ENCODE data around the gene BTC. TPM values are rescaled to one million over a fixed set of nuclear protein-coding genes. Genes with fewer than 3 reads are reported as not detected.

BTC gene
- total RNA-seq, 1 donor from 2014 or later, result 1.4 TPM

DNA sequence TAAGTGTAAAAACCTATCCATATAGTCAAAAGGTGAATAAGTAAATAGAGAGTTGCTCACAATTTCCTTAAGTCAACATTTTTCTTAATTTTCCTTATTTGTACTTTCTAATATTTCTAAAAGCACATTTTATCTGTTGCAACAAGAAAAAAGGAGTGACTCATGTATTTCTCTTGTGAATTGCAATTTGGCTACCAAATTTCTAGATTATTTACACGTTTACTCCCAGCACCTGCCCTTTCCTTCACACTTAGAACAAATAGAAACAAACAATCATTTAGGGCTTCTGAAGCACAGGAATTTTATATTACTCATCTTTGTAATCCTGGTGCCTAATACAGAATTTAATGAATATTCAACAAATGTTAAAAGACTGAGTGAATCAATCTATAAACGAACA, 22.2 kb downstream of the BTC start:
- Mint-ChIP-seq H3K9me3 (no peaks in the 10 kb centered on the region), H3K36me3 (no peaks in the 10 kb centered on the region), H3K4me3 (no peak overlapping the region), H3K27me3 (no peaks in the 10 kb centered on the region), H3K27ac (no peak overlapping the region), H3K4me1 (ENCODE audit: unreplicated experiment) (peaks cover 4% of the 10 kb centered on the region)
- DNase-seq (ENCODE audit: extremely low spot score, unreplicated experiment), result no peak
- no peak for TF ChIP-seq CTCF (conservative IDR thresholded peaks at IDR 0.05)

DNA sequence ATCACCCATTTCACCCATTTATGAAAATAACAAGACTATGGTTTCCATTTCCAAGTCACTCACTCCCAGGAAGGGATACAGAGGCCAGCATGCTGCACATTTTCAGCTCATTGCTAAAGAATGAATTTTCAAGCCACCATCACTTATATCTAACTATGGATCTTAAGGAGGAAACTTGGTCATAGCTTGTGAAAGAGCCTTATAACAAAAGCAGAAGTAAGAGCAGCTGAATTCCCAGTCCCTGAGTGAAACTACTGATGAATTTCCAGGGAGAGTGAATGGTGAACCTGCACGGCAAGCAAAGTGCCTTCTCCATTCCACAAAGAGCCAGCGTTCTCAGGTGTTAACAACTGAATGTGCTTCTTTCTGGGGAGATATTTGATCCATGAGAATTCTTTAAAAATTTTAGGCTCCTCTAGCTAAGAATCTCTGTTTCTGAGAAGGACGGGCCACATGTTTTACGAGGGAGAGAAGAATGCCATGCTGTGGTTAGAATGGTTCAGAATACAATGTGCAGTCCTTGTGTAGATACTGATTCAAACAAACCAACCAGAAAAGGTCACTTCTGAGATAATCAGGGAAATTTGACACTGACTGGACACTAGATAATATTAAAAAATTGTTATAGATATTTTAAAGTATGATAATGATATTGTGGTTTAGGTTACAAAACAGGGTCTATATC, 24.0 kb downstream of the BTC start:
- DNase-seq (ENCODE audit: extremely low spot score, unreplicated experiment), result no peak
- no peak for TF ChIP-seq CTCF (conservative IDR thresholded peaks at IDR 0.05)
- H3K27me3 Mint-ChIP-seq, result no peaks in the 10 kb centered on the region
- no peak overlapping the region for H3K4me3 Mint-ChIP-seq
- no peaks in the 10 kb centered on the region for H3K9me3 Mint-ChIP-seq
- H3K4me1 Mint-ChIP-seq (ENCODE audit: unreplicated experiment), result peaks cover 4% of the 10 kb centered on the region
- H3K27ac Mint-ChIP-seq, result no peak overlapping the region
- H3K36me3 Mint-ChIP-seq, result no peaks in the 10 kb centered on the region

DNA sequence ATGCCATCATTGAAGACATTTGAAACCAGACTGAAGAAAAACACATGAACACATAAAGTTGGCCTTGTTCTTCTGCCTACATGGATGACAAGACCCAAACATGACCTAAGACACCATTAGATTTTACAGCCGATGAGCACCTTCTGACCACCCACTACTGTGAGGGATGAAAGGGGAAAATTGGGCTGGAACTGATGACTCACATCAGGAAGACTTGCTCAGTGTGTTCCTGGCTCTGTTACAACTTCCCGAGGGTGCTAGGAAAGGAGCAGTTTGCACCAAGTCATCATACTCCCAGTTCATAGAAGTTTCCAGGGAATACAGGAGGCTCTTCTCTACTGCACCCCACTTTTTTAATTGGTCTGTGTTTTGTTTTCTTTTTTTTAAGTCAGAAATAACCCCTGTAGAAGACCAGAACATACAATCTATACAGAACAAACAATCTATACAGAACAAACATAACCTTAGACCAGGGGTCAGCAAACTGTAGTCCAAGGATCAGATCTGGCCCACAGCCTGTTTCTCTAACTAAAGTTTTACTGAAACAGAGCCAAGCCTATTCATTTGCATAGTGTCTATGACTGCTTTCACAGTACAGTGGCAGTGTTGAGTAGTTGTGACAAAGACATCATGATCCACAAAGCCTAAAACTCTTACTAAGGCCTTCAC, 25.3 kb downstream of the BTC start:
- H3K4me1 Mint-ChIP-seq (ENCODE audit: unreplicated experiment), result peaks cover 4% of the 10 kb centered on the region
- no peaks in the 10 kb centered on the region for H3K9me3 Mint-ChIP-seq
- no peak for TF ChIP-seq CTCF (conservative IDR thresholded peaks at IDR 0.05)
- H3K4me3 Mint-ChIP-seq, result no peak overlapping the region
- H3K36me3 Mint-ChIP-seq, result no peaks in the 10 kb centered on the region
- no peak for DNase-seq (ENCODE audit: extremely low spot score, unreplicated experiment)
- H3K27ac Mint-ChIP-seq, result no peak overlapping the region
- no peaks in the 10 kb centered on the region for H3K27me3 Mint-ChIP-seq

- no peak for DNase-seq (ENCODE audit: extremely low spot score, unreplicated experiment)
- H3K4me3 Mint-ChIP-seq, result no peak overlapping the region
- no peaks in the 10 kb centered on the region for H3K27me3 Mint-ChIP-seq
- no peaks in the 10 kb centered on the region for H3K9me3 Mint-ChIP-seq
- peaks cover 4% of the 10 kb centered on the region for H3K4me1 Mint-ChIP-seq (ENCODE audit: unreplicated experiment)
- H3K27ac Mint-ChIP-seq, result no peak overlapping the region
- TF ChIP-seq CTCF (conservative IDR thresholded peaks at IDR 0.05), result no peak
- H3K36me3 Mint-ChIP-seq, result no peaks in the 10 kb centered on the region
These were observed 30.2 kb downstream of the BTC start for GRCh38 chr4:74764119-74764518.

- H3K36me3 Mint-ChIP-seq, result no peaks in the 10 kb centered on the region
- no peaks in the 10 kb centered on the region for H3K9me3 Mint-ChIP-seq
- TF ChIP-seq CTCF (conservative IDR thresholded peaks at IDR 0.05), result no peak
- H3K4me1 Mint-ChIP-seq (ENCODE audit: unreplicated experiment), result no peaks in the 10 kb centered on the region
- no peak overlapping the region for H3K4me3 Mint-ChIP-seq
- no peaks in the 10 kb centered on the region for H3K27me3 Mint-ChIP-seq
- DNase-seq (ENCODE audit: extremely low spot score, unreplicated experiment), result no peak
- no peak overlapping the region for H3K27ac Mint-ChIP-seq
These were observed 35.7 kb downstream of the BTC start for GRCh38 chr4:74758551-74759145.
